ENCODE results near the gene C2orf72.

Gene C2orf72

DNA sequence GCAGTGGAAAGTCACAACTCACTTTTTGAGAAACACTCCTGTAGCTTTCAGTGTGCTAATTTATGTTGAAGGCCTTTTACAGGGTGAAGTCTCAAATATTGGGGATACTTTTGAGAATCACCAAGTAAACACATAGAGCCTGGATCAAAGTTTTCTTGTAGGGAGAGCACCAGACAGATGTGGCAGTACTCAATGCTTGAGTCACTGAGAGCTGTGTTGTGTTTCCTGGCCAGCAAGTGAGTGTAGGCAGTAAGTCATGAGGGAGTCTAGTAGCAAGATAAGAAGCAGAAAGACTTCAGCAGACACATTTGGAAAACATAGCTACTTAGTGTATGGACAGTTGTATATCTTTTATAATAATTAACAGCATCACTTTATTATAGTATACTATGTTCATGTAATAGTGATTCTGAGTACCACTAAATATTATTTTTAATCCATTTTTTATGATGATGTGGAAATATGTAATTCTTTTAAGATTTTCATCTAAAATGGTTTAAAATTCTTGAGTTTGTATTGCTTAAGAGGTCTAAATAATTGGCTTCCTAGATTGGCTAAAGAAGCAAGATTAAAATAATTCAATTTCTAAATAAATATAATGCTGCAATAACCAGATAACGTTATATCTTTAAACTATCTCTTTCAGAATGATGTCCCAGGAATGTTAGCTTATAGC, 32.2 kb downstream of the C2orf72 start:
- DNase-seq (ENCODE audit: low spot score): peak; percentile 12

DNA sequence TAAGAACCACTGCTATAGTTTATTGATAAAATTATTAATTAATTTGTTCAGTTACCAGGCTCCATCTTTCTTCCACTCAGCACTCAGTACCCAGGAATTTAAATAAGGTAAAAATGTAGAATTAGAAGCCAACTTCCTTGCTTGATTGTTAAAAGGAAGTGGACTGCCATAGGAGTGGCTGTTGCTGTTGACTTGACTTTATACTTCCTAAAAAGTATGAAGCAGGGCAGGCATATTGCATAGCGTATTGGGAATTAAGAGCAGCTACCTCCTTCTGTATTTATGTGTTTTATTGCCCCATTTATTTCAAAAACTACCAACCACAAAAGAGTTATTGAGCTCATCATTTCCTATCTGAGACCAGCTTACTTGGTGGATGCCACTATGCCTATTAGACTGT, 47.2 kb downstream of the C2orf72 start:
- DNase-seq (ENCODE audit: low spot score): no peak

DNA sequence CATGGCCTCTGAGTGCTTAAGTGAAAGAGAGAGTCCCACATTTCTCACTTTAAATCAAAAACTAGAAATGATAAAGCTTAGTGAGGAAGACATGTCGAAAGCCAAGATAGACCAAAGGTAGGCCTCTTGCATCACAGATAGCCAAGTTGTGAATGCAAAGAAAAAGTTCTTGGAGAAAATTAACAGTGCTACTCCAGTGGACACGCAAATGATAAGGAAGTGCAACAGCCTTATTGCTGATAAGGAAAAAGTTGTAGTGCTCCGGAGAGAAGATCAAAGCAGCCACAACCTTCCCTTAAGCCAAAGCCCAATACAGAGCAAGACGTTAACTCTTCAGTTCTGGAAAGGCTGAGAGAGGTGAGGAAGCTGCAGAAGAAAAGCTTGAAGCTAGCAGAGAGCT, 51.4 kb downstream of the C2orf72 start:
- no peak for DNase-seq (ENCODE audit: low spot score)

- no peak for DNase-seq (ENCODE audit: low spot score)
Observed at GRCh38 chr2:231093933-231094332, 56.6 kb downstream of the C2orf72 start.

DNA sequence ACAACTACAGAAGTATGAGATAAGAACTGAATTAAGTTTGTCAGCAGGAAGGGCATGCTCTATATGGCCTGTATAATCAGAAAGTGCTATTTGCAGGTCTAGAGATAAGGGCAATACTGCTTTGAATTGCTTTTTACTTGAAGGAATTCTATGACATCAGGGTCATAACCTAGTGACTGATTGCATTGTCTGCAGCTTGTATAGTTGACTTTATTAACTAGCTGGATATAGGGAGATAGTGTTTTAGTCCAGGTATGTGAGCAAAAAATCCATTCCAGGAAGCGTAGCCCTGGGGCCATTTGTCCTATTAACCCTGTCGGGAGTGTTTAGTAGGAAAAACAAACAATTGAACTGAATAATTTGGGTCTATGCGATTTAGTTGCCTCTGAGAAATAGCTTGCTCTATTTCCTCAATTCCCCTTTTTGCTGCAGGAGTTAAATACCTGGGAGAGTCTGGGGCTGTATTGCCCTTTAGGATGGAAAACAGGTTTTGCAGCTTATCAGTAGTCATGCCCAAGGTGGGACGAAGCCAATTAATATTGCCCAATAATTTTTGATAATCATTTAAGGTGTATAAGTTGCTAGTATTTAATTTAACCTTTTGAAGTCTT, 57.5 kb downstream of the C2orf72 start:
- DNase-seq (ENCODE audit: low spot score): no peak

Measured in kidney tubule cell (primary cell).